NT2/D1 (cell line): ENCODE results near the gene GSG1L.
"Not testable (repeated sequence)": the region's sequence is repeated elsewhere in the genome, so short reads cannot be mapped to it uniquely, and the experiment has no call there.

Experiments used
- DNase-seq: peaks from one replicate; pipeline ENCODE4 v3.0.0-alpha.2; 2011; ENCODE audit warnings: low read depth, low spot score
- H3K27me3 ChIP-seq: 2 replicates; pipeline ENCODE4 v1.6.0; 2011; ENCODE audit warnings: mild to moderate bottlenecking; ENCODE audit not compliant: insufficient read length, insufficient read depth
- H3K36me3 ChIP-seq: 2 replicates; pipeline ENCODE4 v1.6.1; 2011; ENCODE audit warnings: mild to moderate bottlenecking, low read length, mixed read lengths; ENCODE audit not compliant: insufficient read depth, insufficient read length
- H3K4me1 ChIP-seq: 2 replicates; pipeline ENCODE4 v1.5.1; 2011; ENCODE audit not compliant: insufficient read depth, insufficient read length
- H3K4me3 ChIP-seq: 2 replicates; pipeline ENCODE4 v1.5.1; 2011; ENCODE audit warnings: low read depth; ENCODE audit not compliant: insufficient read length
- H3K9ac ChIP-seq: 2 replicates; pipeline ENCODE4 v1.6.0; 2011; ENCODE audit warnings: low read depth; ENCODE audit not compliant: insufficient read length
- H3K9me3 ChIP-seq: 2 replicates; pipeline ENCODE4 v1.5.1; 2011; ENCODE audit warnings: mild to moderate bottlenecking, low read length; ENCODE audit not compliant: insufficient read depth
- SUZ12 ChIP-seq: IDR thresholded peaks from 2 replicates; pipeline ENCODE4 v1.6.1; 2011; ENCODE audit not compliant: insufficient read length, insufficient read depth; ENCODE audit errors: extremely low read depth
- YY1 ChIP-seq: IDR thresholded peaks from 2 replicates; pipeline ENCODE4 v1.6.1; 2011; ENCODE audit not compliant: insufficient read length, insufficient read depth
- ZNF274 ChIP-seq: IDR thresholded peaks from 2 replicates; pipeline ENCODE4 v1.6.1; 2011; ENCODE audit warnings: mild to moderate bottlenecking, low read depth, low read length

GSG1L gene

GRCh38 chr16:27890866-27891265 lies 172.6 kb downstream of the GSG1L start:
- Histone ChIP-seq H3K4me1 (peaks cover 8% of the 10 kb centered on the region), H3K36me3 (no peaks in the 10 kb centered on the region), H3K9me3 (no peaks in the 10 kb centered on the region), H3K27me3 (no peaks in the 10 kb centered on the region), H3K9ac (no peak overlapping the region), H3K4me3 (no peak overlapping the region)
- TF ChIP-seq ZNF274 (no peak), SUZ12 (no peak), YY1 (no peak)
- no peak for DNase-seq

- TF ChIP-seq YY1 (no peak), ZNF274 (no peak), SUZ12 (no peak)
- Histone ChIP-seq H3K27me3 (no peaks in the 10 kb centered on the region), H3K9ac (no peak overlapping the region), H3K4me3 (no peak overlapping the region), H3K9me3 (no peaks in the 10 kb centered on the region), H3K4me1 (peaks cover 8% of the 10 kb centered on the region), H3K36me3 (no peaks in the 10 kb centered on the region)
- DNase-seq: no peak
Observed at GRCh38 chr16:27890006-27890405, 173.5 kb downstream of the GSG1L start.

- Histone ChIP-seq H3K4me1 (no peaks in the 10 kb centered on the region), H3K9me3 (no peaks in the 10 kb centered on the region), H3K27me3 (no peaks in the 10 kb centered on the region), H3K9ac (no peak overlapping the region), H3K36me3 (no peaks in the 10 kb centered on the region), H3K4me3 (no peak overlapping the region)
- TF ChIP-seq SUZ12 (no peak), ZNF274 (no peak), YY1 (no peak)
- no peak for DNase-seq
Observed at GRCh38 chr16:27883576-27883975, 179.9 kb downstream of the GSG1L start.

GRCh38 chr16:27880287-27880686 lies 183.2 kb downstream of the GSG1L start:
- no peak for DNase-seq
- Histone ChIP-seq H3K9ac (no peak overlapping the region), H3K36me3 (no peaks in the 10 kb centered on the region), H3K9me3 (peaks cover 15% of the 10 kb centered on the region), H3K27me3 (no peaks in the 10 kb centered on the region), H3K4me1 (no peaks in the 10 kb centered on the region), H3K4me3 (no peak overlapping the region)
- TF ChIP-seq YY1 (no peak), ZNF274 (no peak), SUZ12 (no peak)

- TF ChIP-seq YY1 (no peak), ZNF274 (no peak), SUZ12 (no peak)
- Histone ChIP-seq H3K9ac (no peak overlapping the region), H3K27me3 (no peaks in the 10 kb centered on the region), H3K9me3 (peaks cover 21% of the 10 kb centered on the region), H3K4me3 (no peak overlapping the region), H3K36me3 (no peaks in the 10 kb centered on the region), H3K4me1 (no peaks in the 10 kb centered on the region)
- no peak for DNase-seq
Observed at GRCh38 chr16:27879601-27880247, 183.8 kb downstream of the GSG1L start.

GRCh38 chr16:27872627-27873026 lies 190.9 kb downstream of the GSG1L start:
- H3K4me1 ChIP-seq, H3K9ac ChIP-seq, H3K36me3 ChIP-seq, DNase-seq, H3K4me3 ChIP-seq: not testable (repeated sequence)
- Histone ChIP-seq H3K27me3 (peaks cover 13% of the 10 kb centered on the region), H3K9me3 (peaks cover 37% of the 10 kb centered on the region)

GRCh38 chr16:27870116-27870798 lies 193.3 kb downstream of the GSG1L start:
- no peak for DNase-seq
- Histone ChIP-seq H3K27me3 (peaks cover 13% of the 10 kb centered on the region), H3K9ac (no peak overlapping the region), H3K4me1 (no peaks in the 10 kb centered on the region), H3K36me3 (no peaks in the 10 kb centered on the region), H3K9me3 (peaks cover 26% of the 10 kb centered on the region), H3K4me3 (no peak overlapping the region)
- no peak for TF ChIP-seq YY1
- TF ChIP-seq ZNF274: no peak
- no peak for TF ChIP-seq SUZ12
